Hematopoietic multipotent progenitor cell treated with erythropoietin and hydrocortisone succinate and interleukin-3 and kit ligand, for 17 days (in vitro differentiated cells): ENCODE data around the gene EVA1A.
"Not testable (repeated sequence)": the region's sequence is repeated elsewhere in the genome, so short reads cannot be mapped to it uniquely, and the experiment has no call there.

ENCODE experiments used
- DNase-seq: peaks from one replicate; pipeline ENCODE4 v3.0.0-alpha.2; 2015; ENCODE audit warnings: low spot score

EVA1A gene

DNA sequence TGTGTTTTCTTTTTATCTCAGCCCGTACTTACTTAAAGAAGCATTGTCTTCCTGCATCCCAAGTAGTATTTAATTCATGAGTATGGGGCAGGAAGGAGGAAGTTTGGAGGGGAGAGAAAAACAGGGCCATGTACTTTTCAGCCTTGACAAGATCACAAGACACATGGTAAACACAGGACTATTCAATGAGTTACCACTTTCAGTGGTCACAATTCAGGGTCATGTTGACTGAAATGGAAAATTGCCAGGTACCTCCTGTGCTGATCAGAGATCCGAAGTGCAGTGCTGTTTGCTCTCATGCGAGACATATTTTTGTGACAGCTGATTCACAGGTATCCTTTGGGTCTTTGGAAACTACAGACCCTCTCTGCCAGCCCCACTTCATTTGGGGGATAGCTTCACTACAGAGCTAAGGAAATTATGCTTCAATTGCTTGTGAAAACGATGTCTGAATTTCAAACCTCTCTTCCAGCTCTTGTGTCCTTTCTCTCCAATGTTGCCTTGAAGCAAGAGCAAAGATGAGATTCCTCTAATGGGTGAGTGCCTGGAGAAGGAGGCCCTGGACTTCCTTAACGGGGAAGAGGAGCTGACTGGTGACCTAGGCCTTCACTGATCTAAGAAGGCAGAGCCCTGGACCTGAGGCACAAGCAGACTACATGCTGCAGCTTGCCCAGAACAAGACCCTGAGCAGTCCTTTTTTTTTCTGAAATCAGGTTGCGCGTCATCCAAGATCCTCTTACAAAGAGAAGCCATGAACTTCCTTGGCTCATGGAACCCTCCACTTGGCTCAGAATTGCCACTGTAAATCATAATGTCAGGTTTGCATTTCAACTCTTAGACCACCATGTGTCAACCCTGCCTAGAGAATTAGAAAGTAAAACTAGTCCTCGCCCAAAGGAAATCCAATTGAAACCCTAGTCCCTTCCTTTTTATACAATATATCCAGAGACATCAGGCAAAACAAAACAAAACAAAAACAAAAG lies 44.1 kb downstream of the EVA1A start:
- no peak for DNase-seq

DNA sequence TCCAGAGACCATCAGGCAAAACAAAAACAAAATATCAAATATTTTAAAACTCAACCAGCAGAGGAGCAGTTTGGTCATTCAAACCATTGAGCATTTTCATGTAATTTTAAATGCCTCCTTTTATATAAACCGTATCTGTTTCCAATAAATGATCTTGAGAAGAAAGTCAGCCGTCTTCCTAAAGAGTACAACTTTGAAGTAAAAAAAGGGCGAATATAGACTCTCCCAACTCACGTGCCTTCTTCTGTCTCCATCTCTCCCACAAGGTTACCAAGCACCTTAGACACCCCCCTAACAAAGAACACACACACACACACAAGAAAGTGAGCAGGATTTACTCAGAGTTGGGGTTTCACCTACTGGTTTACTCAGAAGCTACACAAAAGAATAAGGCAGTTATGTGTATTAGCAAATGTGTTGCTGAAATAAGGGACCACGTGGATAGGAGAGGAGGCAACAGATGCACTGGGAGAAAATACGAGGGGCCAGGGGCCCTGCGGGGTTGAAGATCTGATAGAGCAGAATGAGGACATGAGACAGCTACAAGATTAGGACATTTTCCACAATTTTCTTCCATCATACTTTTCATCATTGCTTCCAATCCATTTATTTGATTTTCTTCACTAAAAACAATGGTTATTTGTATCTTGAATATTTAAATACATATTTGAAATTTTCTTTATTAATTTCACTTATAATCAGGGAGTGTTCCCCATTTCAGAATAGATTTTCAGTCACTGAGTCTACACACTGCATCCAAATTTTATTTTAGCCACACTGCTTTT lies 45.0 kb downstream of the EVA1A start:
- no peak for DNase-seq

DNA sequence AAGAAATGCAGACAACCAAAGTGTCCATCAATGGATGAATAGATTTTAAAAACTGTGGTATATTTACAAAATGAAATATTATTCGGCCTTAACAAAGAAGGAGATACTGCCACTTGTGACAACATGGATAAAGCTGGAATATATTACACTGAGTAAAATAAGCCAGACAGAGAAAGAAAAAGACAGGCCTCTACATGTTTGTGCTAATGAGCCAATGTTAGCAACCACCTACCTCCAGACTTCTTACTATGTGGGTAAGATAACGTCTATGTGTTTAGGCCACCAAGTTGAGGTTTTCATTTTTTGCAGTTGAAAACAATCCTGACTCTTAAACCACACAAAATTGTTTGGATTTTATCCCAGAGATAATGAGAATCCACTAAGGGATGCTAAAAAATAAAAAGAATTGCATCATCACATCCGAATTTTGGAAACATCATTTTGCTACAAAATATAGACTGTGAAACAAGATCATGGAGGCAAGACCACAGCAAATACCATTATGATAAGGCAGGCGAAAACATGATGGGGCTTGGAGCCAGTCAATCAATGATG lies 47.0 kb downstream of the EVA1A start:
- no peak for DNase-seq

DNA sequence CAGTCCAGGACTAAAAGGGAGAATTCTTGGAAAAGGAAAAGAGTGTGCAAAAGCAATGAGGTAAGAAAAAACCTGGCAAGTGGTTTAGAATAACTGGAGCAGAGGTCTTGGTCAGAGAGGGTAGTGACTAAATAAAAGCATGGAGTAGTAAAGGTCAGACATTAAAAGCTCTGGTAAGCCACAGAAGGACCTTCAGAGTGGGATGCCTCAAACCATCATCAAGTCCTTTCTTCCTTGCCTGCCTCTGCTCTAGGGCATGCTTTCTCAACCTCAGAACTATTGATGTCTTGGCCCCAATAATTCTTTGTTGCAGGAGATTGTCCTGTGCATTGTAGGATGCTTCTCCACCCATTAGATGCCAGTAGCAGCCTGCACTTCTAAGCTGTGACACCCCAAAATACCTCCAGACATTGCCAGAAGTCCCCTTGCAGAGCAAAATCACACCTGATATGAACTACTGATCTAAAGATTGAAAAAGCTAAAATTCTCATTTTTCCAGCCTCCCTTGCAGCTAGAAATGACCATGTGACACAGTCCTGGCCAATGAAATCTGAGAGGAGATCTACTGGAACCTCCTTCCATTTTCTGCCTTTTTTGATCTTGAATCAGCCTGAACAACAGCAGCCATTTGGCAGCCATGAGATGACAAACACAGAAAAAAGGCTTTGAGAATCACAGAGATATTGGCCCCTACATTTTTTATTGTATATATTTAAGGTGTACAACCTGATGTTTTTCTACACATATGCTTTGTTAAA lies 48.1 kb downstream of the EVA1A start:
- DNase-seq = no peak

DNA sequence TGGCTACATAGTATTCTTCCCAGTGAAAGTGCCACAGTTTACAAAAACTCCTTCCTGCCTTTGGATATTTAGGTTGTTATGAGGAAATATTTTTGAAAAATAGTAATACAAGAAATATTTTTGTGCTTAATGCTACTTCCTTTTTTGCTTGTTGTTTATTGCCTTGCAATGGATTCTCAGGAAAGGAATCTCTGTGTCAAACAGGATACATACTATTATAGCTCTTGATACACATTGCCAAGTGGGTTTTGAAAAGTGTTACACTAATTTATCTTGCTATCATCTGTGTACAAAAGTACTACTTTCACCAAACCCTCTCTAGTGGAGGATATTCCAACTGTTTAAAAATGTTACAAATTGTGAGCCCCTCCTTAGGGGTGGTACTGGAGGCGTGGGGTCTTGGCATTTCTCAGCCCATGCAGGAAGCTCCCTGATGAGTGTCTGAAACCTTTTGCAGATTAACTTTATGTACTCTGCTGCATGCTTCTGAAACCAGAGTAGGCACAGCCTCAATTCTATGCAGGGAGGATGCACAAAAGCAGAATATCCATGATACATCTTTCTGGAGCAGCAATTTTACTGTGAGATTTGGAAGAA lies 54.5 kb downstream of the EVA1A start:
- no peak for DNase-seq

DNA sequence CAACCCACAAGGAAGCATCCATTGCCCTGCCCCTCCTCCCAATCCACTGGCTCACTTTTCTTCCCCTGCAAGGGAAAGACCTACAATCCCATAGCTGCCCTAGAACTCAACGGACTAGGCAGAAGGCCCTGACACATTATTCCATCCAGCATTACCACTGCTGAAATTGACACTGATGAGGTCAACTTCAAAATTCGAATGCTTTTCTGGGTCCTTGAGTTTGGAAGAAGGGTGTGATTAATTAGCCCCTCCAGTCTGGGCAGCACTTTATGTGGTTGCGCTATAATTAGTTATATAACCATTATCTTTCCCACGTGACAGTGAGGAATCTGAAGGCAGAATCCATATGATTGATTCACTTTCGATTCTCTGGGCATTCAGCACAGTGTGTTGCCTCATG lies 55.7 kb downstream of the EVA1A start:
- no peak for DNase-seq

DNA sequence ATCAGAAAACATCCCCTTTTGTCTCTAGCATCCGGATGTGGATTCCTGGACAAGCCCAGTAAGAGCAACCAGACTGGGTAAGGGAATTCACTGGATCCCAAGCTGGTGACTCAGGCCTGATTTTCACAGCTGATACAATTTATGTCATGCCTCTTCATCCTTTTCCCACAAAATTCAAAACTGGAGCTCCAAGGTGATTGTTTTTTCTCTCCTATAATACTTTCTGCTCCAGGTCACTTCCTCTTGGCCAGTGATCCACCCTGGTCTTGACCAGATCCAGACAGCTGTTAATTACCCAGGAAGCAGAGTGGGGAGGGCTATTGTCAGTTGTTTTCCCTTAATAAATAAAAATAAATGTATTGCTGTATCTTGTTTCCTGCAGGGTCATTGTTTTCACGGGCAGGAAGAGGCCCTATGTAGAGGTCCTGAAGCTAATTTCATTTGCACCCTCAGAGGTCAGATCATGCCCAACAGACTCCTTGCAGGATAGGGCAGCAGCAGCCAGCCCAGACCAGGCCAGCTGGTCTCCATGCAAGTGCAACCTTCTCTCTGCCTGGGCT lies 57.6 kb downstream of the EVA1A start:
- DNase-seq = no peak

DNA sequence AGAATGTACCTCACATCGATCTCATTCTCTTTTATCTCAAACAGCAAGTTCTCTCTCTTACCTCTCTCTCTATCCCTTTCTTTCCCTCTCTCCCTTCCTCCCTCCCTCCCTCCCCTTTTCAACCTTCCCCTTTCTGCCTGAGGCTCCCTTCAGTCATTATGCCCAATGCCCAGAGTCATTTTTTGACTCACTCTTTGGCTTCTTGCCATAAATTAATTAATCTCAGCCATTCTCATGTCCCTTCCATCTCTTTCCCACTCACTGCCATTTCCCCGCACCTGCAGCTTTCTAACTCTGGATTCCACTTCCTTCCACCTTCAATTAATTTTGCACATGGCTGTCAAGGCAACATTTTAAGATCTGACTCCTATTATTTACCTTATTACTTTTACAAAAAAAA lies 60.1 kb downstream of the EVA1A start:
- DNase-seq = no peak

DNA sequence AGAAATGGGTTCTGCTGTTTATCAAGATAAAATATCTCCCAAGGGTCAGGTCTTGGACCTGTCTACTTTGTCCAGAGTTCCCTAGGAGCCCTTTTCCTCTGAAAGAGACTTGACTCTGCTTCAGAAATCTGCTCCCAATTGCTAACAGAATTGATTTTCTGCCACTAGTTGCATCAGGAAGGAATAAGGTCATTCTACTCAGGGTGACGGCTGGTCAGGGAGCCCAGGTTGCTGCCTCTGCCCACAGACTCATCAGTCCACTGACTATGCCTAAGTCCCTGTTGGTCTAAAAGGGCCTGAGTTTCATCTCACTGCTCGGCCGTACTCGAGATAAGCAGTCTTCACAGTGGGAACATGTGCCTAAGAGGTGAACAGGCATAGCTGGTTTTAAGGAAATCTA lies 61.2 kb downstream of the EVA1A start:
- DNase-seq = no peak

DNA sequence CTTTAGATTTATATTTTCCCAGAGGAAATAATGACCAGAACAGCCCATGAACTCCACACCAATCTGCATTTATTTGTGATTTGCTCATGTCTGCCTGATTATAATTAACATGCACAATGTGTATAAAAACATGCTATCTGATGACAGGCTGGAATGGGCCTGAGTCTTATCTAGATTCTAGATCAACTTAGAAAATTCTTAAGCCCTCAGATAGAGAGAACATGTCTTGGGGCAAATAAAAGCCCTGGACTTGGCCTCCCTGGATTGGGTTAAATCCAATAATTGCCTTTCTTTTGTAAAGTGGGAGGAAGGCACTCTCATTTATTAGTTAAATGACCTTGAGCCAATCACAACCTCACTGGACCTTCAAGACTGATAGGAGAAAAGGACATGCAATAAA lies 61.8 kb downstream of the EVA1A start:
- DNase-seq = no peak

DNA sequence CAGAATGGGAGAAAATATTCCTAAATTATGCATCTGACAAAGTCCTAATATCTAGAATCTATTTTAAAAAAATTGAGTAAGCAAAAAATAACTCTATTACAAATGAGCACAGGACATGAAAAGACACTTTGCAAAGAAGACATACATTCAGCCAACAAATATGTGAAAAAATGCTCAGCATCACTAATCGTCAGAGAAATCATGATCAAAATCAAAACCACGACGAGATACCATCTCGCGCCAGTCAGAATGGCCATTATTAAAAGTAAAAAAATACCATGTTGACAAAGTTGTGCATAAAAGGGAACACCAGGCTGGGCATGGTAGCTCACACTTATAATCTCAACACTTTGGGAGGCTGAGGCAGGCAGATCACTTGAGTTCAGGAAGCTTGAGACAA lies 63.5 kb downstream of the EVA1A start:
- DNase-seq = no peak

DNA sequence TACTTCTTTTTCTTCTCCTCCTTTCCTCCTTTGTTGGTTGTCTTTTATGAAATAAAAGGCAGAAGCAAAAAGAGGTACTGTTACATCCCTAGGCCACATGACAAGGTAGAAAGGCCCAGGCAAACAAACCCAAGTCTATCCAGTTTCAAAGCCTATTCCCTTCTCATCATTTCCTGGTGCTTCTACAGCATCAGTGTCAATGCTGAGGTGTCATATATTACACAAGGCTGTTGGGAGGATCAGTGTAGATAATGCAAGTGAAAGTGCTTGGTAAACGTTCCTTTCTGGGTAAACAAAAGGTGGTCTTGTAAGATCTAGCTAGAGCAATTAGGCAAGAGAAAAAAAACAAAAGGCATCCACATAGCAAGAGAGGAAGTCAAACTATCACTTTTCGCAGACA lies 64.9 kb downstream of the EVA1A start:
- no peak for DNase-seq

DNA sequence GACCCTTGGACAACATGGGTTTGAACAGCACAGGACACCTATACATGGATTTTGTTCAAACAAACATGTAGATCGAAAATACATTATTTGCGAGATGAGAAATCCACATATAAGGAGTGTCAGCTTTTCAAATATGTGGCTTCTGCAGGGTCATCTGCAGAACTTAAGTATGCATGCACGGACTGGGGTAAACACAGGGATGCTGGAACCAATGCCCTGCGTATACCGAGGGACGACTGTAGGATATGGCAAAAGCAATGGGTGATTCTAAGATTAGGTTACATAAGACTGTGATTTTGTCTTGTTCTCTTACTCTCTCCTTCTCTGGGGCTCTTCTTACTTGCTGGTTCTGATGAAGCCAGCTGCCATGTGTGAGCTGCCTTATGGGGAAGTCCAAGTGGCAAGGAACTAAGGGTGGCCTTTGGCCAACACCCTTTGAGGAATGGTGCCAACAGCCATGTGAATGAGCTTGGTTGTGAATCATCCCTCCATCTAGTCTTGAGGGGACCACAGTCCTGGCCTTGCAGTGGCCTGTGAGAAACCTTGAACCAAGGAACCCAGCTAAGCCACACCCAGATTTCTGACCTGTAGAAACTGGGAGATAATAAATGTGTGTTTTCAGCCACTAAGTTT lies 66.5 kb downstream of the EVA1A start:
- no peak for DNase-seq

DNA sequence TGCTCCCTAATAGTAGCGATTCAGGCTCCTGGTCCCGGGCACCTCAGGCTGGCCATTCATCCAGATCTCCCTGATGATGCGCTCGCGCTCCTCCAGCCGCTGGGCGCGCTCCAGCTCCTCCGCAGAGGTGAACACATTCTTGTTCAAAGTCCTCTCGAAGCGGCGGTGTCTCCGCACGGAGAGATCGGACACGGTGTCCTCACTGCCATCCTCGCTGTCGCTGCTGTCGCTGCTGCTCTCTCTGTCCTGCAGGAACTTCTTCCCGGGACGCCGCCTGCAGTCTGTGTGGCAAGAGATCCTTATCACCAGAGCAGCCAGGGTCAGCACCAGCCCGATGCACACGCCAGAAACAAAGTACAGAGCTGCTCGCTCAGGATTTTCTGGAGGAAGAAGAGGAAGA lies 67.5 kb downstream of the EVA1A start:
- DNase-seq = no peak

DNA sequence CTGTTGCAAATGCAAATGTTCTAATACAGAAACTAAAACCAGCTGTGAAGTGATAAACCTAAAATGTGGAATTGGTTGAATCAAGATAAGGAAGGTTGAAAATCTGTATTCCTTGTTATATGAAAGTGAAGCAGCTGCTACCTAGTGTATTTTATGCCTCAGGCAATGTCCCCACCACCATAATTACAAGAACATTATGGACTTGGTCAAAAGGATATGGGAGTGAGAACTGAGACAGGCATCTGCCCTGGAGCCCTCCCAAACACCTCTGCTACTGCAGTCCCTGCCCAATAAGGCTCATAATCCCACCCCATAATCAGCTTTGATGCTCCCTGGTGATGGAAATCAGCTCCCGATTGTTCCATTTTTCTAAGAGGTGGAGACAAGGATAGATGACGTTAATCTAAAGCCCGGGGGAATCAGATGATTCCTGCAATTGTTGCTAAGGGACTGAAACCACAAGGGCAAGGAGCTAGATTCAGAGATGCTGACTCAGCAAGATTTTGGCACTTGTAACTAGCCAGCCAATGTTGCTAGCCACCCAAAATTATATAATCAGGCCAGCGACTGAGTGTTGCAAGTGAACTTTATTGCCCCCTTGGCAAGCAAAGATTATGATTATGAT lies 69.5 kb downstream of the EVA1A start:
- DNase-seq = no peak

DNA sequence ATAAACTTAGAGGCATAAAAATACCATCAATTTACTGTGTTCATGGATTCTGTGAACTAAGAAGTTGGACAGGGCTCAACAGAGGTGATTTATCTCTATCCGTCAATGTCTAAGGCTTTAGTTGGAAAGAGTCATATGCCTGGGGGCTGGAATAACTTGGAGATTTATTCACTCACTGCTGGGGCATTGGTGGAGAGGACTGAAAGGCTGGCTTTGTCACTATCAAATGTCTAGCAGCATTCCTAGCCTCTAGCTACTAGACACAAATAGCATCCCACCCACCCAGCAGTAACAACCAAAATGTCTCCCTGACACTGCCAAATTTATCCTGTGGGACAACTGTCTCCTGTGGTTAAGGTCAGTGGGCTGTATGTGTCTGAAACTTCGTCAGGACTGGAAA lies 71.0 kb downstream of the EVA1A start:
- DNase-seq = no peak

DNA sequence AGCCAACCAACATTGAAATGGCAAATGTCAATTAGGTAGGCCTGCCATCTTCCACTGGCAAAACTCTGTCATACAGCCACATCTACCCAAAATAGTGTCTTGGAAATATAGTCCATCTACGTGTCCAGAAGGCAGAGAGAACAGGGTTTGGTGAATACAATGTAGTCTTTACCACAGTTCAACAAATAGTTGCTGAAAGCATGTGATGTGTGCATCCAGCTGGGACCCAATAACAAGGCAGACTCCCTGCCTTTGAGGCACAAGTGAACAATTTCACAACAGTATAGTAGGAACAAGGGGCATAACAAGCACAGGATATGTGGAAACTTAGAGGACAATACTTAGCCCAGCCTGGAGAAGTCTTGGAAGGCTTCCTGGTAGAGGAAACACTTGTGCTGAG lies 72.6 kb downstream of the EVA1A start:
- DNase-seq = no peak

DNA sequence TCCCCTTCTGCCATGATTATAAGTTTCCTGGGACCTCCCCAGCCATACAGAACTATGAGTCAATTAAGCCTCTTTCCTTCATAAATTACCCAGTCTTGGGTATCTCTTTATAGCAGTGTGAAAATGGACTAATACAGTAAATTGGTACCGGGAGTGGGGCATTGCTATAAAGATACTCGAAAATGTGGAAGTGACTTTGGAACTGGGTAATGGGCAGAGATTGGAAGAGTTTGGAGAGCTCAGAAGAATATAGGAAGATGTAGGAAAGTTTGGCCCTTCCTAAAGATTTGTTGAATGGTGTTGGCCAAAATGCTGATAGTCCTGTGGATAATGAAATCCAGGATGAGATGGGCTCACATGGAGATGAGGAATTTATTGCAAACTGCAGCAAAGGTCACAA lies 74.0 kb downstream of the EVA1A start:
- not testable (repeated sequence) for DNase-seq

DNA sequence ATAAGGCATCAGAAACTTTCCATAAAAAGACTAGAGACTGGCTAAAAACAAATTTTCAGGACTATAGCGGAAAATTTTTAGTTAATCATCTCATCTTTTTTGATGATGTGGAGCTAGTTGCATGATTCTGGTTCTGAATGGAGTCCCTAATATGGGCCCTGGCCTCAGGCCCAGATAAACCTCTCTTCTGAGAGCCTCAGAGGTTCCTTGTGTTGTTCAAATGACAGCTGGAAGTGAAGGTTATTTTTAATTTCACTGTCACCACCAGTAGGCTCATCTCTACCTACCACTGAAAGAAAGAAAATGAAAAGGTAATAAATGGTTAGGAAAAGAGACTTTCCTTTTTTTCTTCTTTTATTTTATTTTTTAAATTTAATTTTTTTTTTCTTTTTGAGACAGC lies 75.9 kb downstream of the EVA1A start:
- DNase-seq = no peak

DNA sequence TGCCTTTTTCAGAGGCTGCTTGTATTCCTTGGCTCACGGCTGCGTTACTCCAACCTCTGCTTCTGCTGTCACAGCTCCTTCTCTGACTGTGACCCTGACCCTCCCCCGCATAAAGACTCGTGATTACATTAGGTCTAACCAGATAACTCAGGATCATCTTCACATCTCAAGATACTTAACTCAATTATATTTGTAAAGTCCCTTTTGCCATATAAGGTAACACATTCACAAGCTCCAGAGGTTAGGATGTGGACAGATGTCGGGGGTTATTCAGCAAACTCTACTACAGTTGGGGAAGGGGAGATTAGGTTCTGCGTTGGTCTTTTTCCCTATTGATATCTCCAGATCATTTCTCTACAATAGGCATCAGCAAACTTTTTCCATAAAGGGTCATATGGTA lies 76.9 kb downstream of the EVA1A start:
- DNase-seq = no peak

DNA sequence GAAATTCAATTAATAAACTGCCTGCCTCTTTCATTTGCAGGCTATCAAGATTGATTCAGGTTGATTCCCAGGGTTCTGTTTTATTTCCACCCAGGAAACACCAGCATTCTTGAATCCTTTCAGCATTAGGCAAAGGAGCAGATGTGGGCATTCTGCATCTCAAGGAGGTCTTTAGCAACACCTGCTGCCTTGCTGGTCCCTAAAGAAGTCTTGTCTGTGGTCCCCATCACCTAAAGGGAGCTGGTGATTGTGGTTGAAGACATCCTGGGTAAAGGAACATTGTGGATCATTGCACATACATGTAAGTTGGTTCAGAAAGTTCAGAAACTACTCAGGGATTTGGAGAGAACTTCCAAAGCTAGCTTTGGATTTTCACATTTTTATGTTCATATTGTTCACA lies 78.3 kb downstream of the EVA1A start:
- DNase-seq = no peak
